ENCODE measurements around the gene APOM. TPM values are rescaled to one million over a fixed set of nuclear protein-coding genes. Genes with fewer than 3 reads are reported as not detected.

The APOM gene
- total and polyA plus RNA-seq, 5 experiments from 2014 or later: 2.2 to 8.0 (median 5.0) TPM

- peaks cover 19 to 66% (median 60%) of the 10 kb centered on the region in 4 donors for H3K4me1 Mint-ChIP-seq
- ATAC-seq (no peak), DNase-seq (no peak)
- peak overlapping the region; percentile 96 to 99 (median 98) for H3K27ac Mint-ChIP-seq
- POLR2A ChIA-PET: interaction anchor here (0.8 to 7.9 kb wide), 8 partner anchors 13 to 168 kb away, joined by 3 to 223 read pairs (median 4); partner anchors contain the start of genes ABHD16A, APOM, BAG6 and DDX39B
- no peaks in the 10 kb centered on the region for H3K27me3 Mint-ChIP-seq
- no peaks in the 10 kb centered on the region for H3K9me3 Mint-ChIP-seq
- peak overlapping the region; percentile 93 to 100 (median 97) for H3K4me3 Mint-ChIP-seq
- H3K36me3 Mint-ChIP-seq: peaks cover 0 to 70% (median 9%) of the 10 kb centered on the region in 3 donors
Observed at GRCh38 chr6:31666337-31666965, 10.8 kb downstream of the APOM start.

DNA sequence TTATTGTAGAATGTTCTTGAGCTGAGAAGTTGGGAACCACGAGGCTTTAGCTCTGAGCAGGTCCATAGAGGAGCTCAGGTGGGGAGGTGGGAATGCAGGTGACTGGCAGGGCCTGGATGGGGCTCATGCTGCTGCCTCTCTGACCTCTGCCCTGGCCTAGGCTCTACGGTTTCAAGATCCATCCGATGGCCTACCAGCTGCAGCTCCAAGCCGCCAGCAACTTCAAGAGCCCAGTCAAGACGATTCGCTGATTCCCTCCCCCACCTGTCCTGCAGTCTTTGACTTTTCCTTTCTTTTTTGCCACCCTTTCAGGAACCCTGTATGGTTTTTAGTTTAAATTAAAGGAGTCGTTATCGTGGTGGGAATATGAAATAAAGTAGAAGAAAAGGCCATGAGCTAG is 14.0 kb downstream of the APOM start, which contains the start of gene LY6G5B:
Gene LY6G5B (plus strand): TSS at position 301 of the 400 bp plus-strand sequence. CDS start 975 bp downstream, outside the sequence.
- H3K9me3 Mint-ChIP-seq: no peaks in the 10 kb centered on the region
- H3K36me3 Mint-ChIP-seq: peaks cover 0 to 79% (median 13%) of the 10 kb centered on the region in 3 donors
- DNase-seq (no peak), ATAC-seq (no peak)
- H3K4me1 Mint-ChIP-seq: peaks cover 12 to 39% (median 32%) of the 10 kb centered on the region in 4 donors
- no peaks in the 10 kb centered on the region for H3K27me3 Mint-ChIP-seq
- POLR2A ChIA-PET: interaction anchor here (1.3 to 1.5 kb wide), 2 partner anchors 17 to 233 kb away, joined by 3 to 8 read pairs; partner anchors contain the start of gene BAG6
- no peak within 1 kb of the TSS for H3K4me3 Mint-ChIP-seq
- peak within 1 kb of the TSS in 5 of 10 donors; percentile 19 to 83 (median 55) for H3K27ac Mint-ChIP-seq

DNA sequence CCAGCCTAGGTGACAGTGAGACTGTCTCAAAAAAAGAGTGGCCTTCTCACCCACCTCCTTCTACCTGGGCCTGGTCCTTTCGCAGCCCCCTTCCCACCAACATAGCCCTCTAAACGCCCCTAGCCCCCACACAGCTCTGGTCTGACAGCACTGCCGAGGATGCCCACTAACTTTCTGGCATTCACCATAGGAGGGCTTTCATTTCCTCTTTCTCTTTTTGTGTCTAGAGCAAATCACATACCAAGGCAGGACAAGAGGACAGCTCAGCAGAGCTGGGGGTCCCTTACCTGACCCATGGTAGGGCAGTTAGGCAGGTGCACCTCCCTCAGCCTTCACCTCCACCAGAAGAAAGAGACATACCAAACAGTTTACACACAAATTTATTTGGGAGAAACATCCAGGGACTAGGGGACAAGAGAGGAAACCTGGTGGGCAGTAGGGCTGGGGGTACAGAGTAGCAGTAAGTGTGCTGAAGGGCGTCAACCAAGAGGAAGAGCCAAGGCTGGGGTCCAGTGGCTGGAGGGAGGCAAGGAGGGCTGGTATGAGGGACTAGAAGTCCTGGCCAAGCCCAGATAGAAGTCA is 20.7 kb downstream of the APOM start:
- ATAC-seq: no peak
- no peaks in the 10 kb centered on the region for H3K27me3 Mint-ChIP-seq
- H3K4me1 Mint-ChIP-seq: peaks cover 15 to 20% (median 17%) of the 10 kb centered on the region in 4 donors
- no peak overlapping the region for H3K4me3 Mint-ChIP-seq
- peak overlapping the region in 5 of 10 donors; percentile 22 to 82 (median 53) for H3K27ac Mint-ChIP-seq
- POLR2A ChIA-PET: no interaction called here
- H3K36me3 Mint-ChIP-seq: peaks cover 0 to 31% (median 5%) of the 10 kb centered on the region in 3 donors
- no peaks in the 10 kb centered on the region for H3K9me3 Mint-ChIP-seq
- no peak for DNase-seq

GRCh38 chr6:31676904-31677303 is 21.2 kb downstream of the APOM start:
- Mint-ChIP-seq H3K27ac (peak overlapping the region in 3 of 10 donors; percentile 22 to 80 (median 46)), H3K9me3 (no peaks in the 10 kb centered on the region), H3K4me1 (peaks cover 18 to 23% (median 21%) of the 10 kb centered on the region in 4 donors), H3K4me3 (no peak overlapping the region), H3K36me3 (peaks cover 0 to 27% (median 5%) of the 10 kb centered on the region in 3 donors), H3K27me3 (no peaks in the 10 kb centered on the region)
- POLR2A ChIA-PET: interaction anchor here (0.6 to 2.0 kb wide), 2 partner anchors 24 to 167 kb away, joined by 3 to 8 read pairs; partner anchors contain the start of gene BAG6
- DNase-seq (no peak), ATAC-seq (no peak)

- ATAC-seq (no peak), DNase-seq (no peak)
- peaks cover 0 to 16% (median 0%) of the 10 kb centered on the region in 3 donors for H3K36me3 Mint-ChIP-seq
- no peaks in the 10 kb centered on the region for H3K9me3 Mint-ChIP-seq
- H3K4me1 Mint-ChIP-seq: peaks cover 19 to 27% (median 22%) of the 10 kb centered on the region in 4 donors
- H3K4me3 Mint-ChIP-seq: no peak overlapping the region
- POLR2A ChIA-PET: interaction anchor here (0.5 to 2.0 kb wide), 3 partner anchors 25 to 152 kb away, joined by 3 to 13 read pairs (median 8); partner anchors contain the start of gene BAG6
- no peaks in the 10 kb centered on the region for H3K27me3 Mint-ChIP-seq
- H3K27ac Mint-ChIP-seq: peak overlapping the region in 1 of 10 donors; percentile 71
Observed at GRCh38 chr6:31677955-31678354, 22.3 kb downstream of the APOM start.

DNA sequence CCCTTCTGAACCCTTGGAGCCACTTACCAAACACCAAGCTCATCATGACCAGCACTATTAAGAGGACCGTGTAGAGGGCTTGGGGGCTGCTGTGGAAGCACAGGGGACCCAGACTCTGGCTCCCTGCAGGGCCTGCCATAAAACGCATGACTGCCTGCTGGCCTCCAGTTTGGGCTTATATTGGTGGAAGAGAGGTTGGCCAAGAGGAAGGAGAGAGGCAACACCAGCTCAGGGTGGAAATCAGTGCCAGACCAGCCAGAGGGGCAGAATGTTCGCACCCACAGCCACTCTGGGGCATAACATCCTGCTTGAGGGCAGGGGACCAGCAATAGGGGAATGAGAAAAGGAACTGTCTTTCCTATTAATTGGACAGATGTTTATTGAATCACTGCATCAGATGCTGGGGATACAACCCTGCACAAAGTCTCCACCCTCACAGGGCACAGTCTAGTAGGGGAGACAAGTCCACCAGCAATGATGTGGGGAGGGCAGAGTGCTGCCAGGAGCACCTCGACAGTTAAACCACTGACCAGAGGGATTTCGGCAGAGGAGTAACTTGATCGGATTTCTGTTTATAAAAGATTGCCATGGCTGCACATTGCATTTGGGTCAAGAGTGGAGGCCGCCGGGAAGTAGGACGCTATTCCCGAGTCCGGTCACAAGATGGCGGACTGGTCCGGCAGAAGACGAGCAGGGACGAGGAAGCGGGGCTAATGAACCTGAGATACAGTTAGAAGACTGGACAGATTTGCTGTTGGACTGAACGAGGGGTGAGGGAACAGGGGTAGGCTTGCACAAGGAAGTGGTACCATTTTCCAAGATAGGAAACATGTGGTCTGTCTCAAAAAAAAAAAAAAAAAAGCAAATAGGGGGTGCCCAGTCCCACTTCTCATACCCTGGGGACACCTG is 24.8 kb downstream of the APOM start, which contains the start of gene LY6G5C:
Gene LY6G5C (minus strand): TSS at position 842 of the 909 bp plus-strand sequence. CDS start 694 bp downstream, at position 148.
- H3K27me3 Mint-ChIP-seq: no peaks in the 10 kb centered on the region
- POLR2A ChIA-PET: interaction anchor here (0.6 to 1.9 kb wide), 12 partner anchors 9 to 158 kb away, joined by 3 to 9 read pairs (median 3); partner anchors contain the start of genes ABHD16A, BAG6, CSNK2B and GPANK1
- DNase-seq: peak; percentile 33 to 75 (median 51)
- H3K4me3 Mint-ChIP-seq: peak within 1 kb of the TSS; percentile 69 to 93 (median 91)
- H3K9me3 Mint-ChIP-seq: no peaks in the 10 kb centered on the region
- peaks cover 0 to 5% (median 0%) of the 10 kb centered on the region in 3 donors for H3K36me3 Mint-ChIP-seq
- H3K27ac Mint-ChIP-seq: peak within 1 kb of the TSS; percentile 29 to 93 (median 84)
- ATAC-seq: peak; percentile 63 to 68
- H3K4me1 Mint-ChIP-seq: peaks cover 19 to 31% (median 21%) of the 10 kb centered on the region in 4 donors

DNA sequence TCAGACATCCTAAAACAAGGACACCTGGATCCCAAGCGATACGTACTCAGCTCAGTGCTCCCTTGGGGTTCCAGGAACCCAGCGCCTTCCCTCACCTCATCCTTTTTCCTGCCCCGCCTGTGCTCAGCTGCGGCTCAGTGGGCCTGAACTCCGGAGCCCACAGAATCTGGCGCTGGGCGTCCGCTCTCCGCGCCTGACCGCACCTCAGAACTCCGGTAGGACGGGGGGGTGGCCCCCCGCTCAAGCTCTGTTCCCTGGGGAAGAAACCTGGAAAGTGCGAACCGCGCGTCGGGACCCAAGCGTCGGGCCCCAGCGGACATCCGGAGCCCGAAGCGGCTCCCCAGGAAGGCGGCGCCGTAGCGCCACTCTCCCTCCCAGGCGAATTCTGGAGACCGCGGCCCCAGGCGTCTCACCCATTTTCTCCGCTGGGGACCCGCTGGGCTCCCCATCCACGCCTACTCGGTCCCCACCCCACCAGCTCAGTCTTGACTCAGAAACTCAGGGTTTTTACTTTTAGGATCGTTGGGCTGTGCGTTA is 25.5 kb downstream of the APOM start:
- H3K27ac Mint-ChIP-seq: peak overlapping the region; percentile 29 to 93 (median 84)
- no peaks in the 10 kb centered on the region for H3K9me3 Mint-ChIP-seq
- peaks cover 0 to 12% (median 2%) of the 10 kb centered on the region in 3 donors for H3K36me3 Mint-ChIP-seq
- ATAC-seq: peak; percentile 80
- peak overlapping the region; percentile 69 to 93 (median 91) for H3K4me3 Mint-ChIP-seq
- POLR2A ChIA-PET: interaction anchor here (0.6 to 1.9 kb wide), 11 partner anchors 10 to 157 kb away, joined by 3 to 9 read pairs (median 3); partner anchors contain the start of genes ABHD16A, BAG6, GPANK1 and HSPA1B
- no peaks in the 10 kb centered on the region for H3K27me3 Mint-ChIP-seq
- DNase-seq: peak in 7 of 10 donors; percentile 18 to 42 (median 36)
- H3K4me1 Mint-ChIP-seq: peaks cover 19 to 31% (median 21%) of the 10 kb centered on the region in 4 donors

GRCh38 chr6:31683591-31683990 is 27.9 kb downstream of the APOM start:
- Mint-ChIP-seq H3K36me3 (peaks cover 0 to 29% (median 6%) of the 10 kb centered on the region in 3 donors), H3K9me3 (no peaks in the 10 kb centered on the region), H3K4me1 (peaks cover 19 to 26% (median 21%) of the 10 kb centered on the region in 4 donors), H3K27me3 (no peaks in the 10 kb centered on the region), H3K27ac (peak overlapping the region in 1 of 10 donors; percentile 79), H3K4me3 (peak overlapping the region in 2 of 10 donors; percentile 22 to 29)
- no peak for ATAC-seq
- POLR2A ChIA-PET: interaction anchor here (0.6 kb wide), 2 partner anchors 10 to 36 kb away, joined by 3 to 4 read pairs; no protein-coding TSS in a partner anchor
- DNase-seq: no peak

DNA sequence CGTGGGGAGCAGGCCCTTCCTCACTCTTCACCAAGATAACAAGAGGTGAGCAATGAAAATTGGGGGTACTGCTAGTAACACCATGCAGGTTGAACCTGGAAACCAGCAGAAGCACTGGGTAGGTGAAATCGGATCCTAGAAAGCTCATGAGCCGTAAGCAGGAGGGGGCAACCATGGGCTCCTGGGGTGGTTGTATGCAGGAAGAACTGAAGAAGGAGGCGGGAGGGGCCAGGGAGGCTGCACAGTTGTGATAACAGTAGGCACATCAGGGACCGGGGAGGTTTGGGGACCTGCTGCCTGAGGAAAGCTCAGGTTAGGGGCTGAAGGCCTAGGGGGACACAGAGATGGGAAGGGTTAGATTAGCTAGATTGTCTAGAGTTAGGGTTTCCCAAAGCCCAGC is 30.8 kb downstream of the APOM start:
- Mint-ChIP-seq H3K9me3 (no peaks in the 10 kb centered on the region), H3K27ac (peak overlapping the region in 6 of 10 donors; percentile 1 to 66 (median 40)), H3K4me1 (peaks cover 3 to 18% (median 8%) of the 10 kb centered on the region in 4 donors), H3K27me3 (no peaks in the 10 kb centered on the region), H3K36me3 (peaks cover 0 to 56% (median 6%) of the 10 kb centered on the region in 3 donors), H3K4me3 (no peak overlapping the region)
- DNase-seq: no peak
- ATAC-seq: no peak
- POLR2A ChIA-PET: no interaction called here

DNA sequence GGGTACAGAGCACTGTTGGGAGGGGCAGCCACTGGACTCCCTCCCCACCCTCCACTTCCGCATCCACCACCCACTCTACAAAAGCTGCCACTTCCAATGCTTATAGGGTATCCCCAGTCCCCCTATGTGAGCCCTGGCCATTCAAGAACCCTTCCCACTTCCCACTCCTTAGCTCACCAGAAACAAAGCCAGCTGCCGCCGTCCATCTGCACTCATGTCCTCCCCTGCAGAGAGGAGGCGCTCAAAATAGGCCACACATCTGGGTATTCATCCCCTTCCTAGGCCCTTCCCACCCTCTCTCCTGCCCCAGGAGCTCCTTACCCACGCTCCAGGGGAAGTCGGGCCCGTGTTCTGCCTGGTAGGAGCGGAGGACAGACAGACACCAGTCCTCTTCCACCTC is 31.6 kb downstream of the APOM start:
- no peak for ATAC-seq
- Mint-ChIP-seq H3K9me3 (no peaks in the 10 kb centered on the region), H3K27me3 (no peaks in the 10 kb centered on the region), H3K4me1 (peaks cover 0 to 10% (median 4%) of the 10 kb centered on the region in 4 donors), H3K36me3 (peaks cover 0 to 58% (median 6%) of the 10 kb centered on the region in 3 donors), H3K4me3 (no peak overlapping the region), H3K27ac (peak overlapping the region in 2 of 10 donors; percentile 41 to 50)
- DNase-seq: no peak
- POLR2A ChIA-PET: no interaction called here

GRCh38 chr6:31687860-31688693 is 32.4 kb downstream of the APOM start:
- peak overlapping the region in 2 of 10 donors; percentile 15 to 45 for H3K27ac Mint-ChIP-seq

More at GRCh38 chr6:31687860-31688693, 32.4 kb downstream of the APOM start:
- H3K36me3 Mint-ChIP-seq: peaks cover 0 to 64% (median 6%) of the 10 kb centered on the region in 3 donors
- POLR2A ChIA-PET: no interaction called here
- ATAC-seq: no peak
- DNase-seq: no peak
- H3K9me3 Mint-ChIP-seq: no peaks in the 10 kb centered on the region
- H3K27me3 Mint-ChIP-seq: no peaks in the 10 kb centered on the region
- H3K4me1 Mint-ChIP-seq: peaks cover 0 to 9% (median 4%) of the 10 kb centered on the region in 4 donors
- no peak overlapping the region for H3K4me3 Mint-ChIP-seq
